GM19025 (cell line): Measurements from ENCODE around the gene COPZ1.

Experiments
- ATAC-seq: cut with Tn5 transposase; IDR thresholded peaks from one replicate; pipeline ENCODE4 v1.9.1; 2021; ENCODE audit warnings: mild to moderate bottlenecking, low read depth, moderate library complexity; ENCODE audit not compliant: unreplicated experiment

Gene COPZ1

DNA sequence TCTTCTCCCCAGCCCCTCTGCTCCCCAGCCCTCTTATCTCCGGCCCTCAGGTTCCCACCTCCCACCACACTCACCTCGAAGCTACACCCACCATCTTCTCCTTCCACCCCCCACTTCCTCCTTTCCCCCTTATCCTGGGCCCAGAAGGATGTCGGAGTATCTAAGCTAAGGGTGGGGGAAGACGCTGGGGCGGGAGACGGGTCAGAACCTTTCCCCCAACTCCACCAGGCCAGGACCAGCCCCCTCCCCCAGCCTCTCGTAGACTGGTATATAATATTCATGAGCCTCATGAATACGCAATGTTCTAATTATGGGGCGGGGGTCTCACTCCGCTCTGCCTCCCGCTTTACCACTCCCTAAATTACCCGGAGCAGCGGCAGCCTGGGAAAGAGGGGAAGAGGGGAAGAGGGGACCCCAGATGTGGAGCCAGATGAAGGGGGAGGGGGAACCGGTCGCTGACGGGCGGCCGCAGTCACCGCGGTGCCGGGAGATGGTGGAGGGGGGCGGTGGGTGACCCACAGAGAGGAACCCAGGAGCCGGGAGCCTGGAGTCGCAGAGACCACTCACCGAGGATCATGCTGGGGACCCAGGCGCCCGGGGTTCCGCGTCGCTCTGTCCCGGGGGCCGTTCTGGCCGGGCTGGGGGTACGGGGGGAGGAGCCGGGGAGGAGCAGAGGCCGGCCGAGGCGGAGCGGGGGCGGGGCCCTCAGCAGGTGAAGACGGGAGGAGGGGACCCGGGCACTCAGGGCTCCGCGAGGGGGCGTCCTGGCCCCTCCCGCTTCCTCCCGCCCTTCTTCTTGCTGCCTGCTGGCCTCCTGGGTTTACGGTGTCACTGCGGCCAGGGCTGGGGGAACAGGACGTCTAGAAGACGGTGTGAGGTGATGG, 66.0 kb downstream of the COPZ1 start:
- ATAC-seq, result no peak

DNA sequence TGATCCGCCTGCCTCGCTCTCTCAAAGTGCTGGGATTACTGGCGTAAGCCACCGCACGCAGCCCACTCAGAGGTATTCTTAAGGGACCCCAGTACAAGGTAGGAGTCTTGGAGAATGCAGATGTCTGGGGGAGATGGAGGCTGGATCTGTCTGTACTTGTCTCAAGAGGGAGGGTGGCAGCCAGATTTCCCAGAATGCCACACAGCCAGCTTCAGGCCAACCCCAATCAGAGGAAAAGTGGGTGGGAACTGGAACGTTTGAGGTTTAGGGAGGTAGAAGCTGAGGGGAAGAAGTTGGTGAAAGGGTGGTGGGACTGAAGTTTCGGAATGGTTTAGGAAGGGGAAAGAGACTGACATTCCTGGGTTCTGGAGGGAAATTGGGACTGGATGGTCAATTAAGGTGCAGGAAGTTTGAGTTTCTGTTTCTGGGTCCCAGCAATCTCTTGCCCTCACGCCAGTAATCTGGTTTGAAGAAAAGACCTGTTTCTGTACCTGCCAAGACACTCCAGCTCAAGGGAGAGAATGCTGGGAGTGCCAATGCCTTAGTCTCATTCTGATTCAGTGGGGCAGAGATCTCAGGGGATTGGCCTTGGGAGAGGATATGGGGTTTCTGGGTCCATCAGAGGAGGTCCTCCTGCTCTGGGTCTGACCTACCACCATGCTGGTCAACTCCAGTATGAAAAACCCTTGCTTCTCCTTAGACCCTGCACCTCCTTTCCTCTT, 67.7 kb downstream of the COPZ1 start:
- no peak for ATAC-seq

DNA sequence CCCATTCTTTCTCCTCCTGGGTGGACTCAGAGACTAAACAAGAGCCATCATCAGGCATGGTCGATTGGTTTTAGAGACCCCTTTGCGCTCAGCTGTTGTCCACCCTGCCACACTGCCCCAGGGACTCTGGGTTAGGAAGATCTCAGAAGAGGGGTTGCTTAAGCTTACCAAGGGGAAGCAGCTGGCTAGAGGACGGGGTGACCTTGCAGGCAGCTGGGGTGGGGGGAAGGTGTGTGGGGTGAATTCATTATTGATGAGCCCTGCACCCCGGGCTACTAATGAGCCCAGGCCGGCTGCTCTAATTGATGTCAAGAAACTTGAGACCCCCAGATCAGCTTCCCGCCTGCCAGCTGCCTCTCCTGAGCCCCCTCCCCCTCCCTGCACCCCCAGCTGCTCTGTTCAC, 68.3 kb downstream of the COPZ1 start:
- no peak for ATAC-seq

DNA sequence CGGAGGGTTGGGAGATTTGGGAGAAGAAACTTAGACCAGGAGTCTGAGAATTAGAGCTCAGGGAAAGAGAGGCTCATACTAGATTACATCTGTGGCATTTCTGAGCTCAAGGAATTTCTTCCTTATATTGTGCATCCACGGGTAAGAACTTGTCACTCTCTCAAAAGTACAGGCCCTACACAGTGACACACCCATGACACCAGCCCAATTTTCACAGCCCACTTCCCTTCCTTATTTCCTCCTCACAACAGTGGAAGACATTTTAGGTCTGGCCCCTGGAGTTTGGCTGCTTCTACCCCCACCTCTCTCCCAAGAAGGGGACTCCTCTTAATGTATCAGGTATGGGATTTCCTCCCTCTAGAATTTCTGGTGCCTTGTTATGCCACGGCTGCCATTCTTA, 68.8 kb downstream of the COPZ1 start:
- no peak for ATAC-seq

DNA sequence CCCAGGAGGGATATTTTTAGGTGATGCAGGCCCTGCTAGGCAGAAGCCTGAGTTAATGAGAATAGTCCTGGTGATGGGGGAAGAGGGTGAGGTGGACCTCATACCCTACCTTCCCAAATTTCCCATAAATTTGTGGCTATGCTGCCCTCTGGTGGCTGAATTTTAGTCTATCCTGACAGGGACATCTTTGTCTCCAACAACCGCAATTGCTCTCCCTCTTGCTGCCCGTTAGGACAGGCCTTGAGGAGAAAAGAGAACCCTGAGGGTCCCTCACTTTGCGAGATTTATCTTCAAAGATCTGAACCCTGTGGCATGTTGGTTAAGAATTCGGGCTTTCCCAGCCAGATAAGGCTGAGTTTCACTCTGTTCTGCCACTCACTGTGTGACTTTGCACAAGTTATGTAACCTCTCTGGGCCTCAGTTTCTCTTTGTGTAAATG, 69.4 kb downstream of the COPZ1 start:
- no peak for ATAC-seq

DNA sequence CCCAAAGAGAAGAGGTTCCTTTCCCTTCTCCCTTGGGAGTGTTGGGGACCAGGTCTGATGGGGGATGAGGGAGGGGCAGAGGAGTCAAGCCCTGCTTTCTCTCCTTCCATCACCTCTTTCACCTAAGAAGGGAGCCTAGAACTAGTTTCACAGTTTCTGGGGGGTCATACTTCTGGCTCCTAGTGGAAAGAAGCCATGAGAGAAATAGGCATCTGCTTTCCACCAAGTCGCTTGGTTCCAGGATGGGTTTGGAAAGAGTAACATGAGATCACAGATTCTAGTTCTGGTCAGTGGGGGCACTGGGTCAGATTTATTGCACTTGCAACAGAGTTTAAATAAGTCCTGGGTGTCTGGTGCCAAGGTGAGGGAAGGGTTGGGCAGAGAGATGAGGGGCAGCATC, 70.1 kb downstream of the COPZ1 start:
- ATAC-seq, result no peak

DNA sequence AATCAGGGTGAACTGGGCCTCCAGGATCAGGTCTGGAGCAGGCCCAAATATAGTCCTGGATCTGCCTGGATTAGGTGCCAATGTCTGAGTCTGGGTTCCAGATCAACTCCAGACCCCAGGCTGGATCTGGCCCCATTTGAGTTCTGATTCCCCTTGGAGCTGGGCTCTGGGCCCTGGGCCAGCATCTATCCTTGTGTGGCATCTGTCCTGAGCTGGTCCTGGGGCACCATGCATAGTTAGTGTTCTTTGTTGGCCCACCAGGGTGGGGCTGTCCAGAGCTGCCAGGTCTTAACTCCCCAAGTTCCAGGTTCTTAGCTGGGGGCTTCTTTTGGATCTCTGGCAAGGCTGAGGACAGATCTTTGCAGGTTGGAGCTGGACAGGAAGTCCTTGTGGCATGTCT, 70.6 kb downstream of the COPZ1 start:
- no peak for ATAC-seq

DNA sequence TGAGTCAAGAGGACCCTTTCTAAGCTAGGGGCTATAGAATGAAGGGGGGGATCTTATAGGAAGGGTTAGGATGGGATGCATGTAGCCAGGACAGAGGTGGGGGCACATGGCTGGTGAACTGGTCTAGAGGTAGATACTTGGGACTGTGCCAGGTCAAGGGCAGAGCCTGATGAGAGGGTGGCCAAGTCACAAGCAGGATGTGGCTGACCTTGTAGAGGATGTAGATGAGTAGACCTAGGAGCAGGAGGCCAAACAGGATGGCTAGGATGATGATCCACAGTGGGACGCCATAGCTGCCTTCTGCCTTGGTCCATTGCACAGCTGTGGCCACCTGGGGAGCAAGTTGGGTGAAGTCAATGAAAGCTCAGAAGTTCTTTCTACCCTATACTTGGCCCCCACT, 72.2 kb downstream of the COPZ1 start:
- ATAC-seq, result no peak

DNA sequence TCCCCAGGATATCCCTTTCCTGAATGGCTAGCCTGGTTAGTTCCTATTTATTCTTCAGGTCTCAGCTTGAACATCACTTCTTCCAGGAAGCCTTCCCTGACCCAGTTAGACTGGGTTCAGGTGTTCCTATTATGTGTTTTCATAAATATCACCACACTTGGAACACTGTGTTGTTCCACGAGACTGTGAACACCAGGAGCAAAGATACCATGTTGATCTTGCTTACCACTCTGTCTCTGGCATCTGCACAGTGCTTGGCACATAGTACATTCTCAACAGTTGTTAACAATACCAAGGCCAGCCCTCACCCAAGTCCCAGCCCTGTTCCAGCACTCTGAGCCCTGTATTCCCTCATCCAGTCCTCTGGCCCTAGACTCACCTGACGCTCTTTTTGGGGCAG, 73.3 kb downstream of the COPZ1 start:
- no peak for ATAC-seq

DNA sequence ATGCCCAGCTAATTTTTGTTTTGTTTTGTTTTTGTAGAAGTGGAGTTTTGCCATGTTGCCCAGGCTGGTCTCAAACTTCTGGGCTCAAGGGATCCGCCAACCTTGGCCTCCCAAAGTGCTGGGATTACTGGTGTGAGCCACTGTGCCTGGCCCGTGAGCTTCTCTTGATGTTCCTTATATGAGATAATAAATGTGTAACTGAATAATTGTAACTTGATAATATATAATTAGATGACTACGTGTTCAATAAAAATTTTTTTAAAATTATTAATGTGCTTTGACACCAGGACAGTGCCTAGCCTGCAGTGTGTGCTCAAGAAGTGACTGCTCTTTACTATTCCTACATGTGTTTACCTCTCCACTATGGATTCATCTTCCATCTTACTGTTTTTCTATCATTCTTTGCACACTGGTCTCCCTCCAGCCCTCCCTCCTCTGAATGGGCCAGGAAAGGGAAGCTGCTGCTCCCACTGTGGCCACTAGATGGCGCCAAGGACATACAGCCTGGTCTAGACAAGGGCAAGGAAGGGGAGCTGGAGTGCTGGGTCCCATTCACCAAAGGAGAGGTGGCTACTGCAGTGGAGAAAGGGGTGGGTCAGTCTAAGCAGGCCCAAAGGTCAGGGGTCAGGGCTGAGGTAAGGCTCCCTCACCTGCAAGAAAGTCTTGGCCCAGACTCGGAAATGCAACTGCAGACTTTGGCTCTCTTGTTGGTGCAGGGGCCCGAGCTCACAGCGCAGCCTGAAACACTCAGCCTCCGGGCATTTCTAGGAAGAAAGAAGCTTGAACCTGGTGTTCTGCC, 74.3 kb downstream of the COPZ1 start:
- peak; percentile 74 for ATAC-seq

DNA sequence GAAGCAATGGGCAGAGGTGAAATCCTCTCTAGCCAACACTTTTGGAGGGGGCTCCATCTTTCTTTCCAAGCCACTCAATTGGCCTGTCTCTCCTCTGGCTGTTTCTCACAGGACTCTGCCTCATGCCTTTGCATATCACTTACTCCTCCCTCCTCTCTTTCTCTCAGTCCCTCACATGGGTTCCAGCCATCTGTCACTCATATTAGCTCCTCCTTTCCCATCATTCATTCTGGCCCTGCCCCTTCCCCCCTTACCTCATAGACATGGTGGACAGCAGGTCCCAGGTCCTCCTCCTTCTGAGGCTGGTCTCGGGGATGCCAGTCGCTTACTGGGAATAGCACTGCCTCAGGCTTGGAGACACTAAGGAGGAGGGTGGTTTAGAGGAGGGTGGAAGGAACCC, 76.2 kb downstream of the COPZ1 start:
- ATAC-seq, result no peak
